IgD-negative memory B cell (primary cell): ENCODE results near the gene NUAK1. TPM values are rescaled to one million over a fixed set of nuclear protein-coding genes. Genes with fewer than 3 reads are reported as not detected.
"Not testable (repeated sequence)": the region's sequence is repeated elsewhere in the genome, so short reads cannot be mapped to it uniquely, and the experiment has no call there.

ENCODE experiments used
- H3K27ac Mint-ChIP-seq, 3 donors: one replicate each; pipeline ENCODE4 v1.8.0; 2020 to 2022; ENCODE audit warnings: mild to moderate bottlenecking in 3 of 3, mixed read lengths in 3 of 3, moderate library complexity in 1 of 3
- H3K27me3 Mint-ChIP-seq: one replicate; pipeline ENCODE4 v1.8.0; 2021; ENCODE audit warnings: mixed read lengths
- H3K36me3 Mint-ChIP-seq: one replicate; pipeline ENCODE4 v1.8.0; 2020; ENCODE audit warnings: mild to moderate bottlenecking, mixed read lengths
- H3K4me1 Mint-ChIP-seq, 3 donors: one replicate each; pipeline ENCODE4 v1.8.0; 2020 to 2022; ENCODE audit warnings: mixed read lengths in 3 of 3, mild to moderate bottlenecking in 1 of 3
- H3K4me3 Mint-ChIP-seq, 4 donors: one replicate each; pipeline ENCODE4 v1.8.0; 2020 to 2022; ENCODE audit warnings: mild to moderate bottlenecking in 4 of 4, mixed read lengths in 4 of 4, moderate library complexity in 3 of 4
- H3K9me3 Mint-ChIP-seq, 3 donors: one replicate each; pipeline ENCODE4 v1.8.0; 2020 to 2021; ENCODE audit warnings: mixed read lengths in 3 of 3, mild to moderate bottlenecking in 1 of 3
- polyA plus RNA-seq: library from polyadenylated mRNA; unstranded; fragments of 300-500 nt; fragmentation: Illumina TruSeq; gene quantifications from one replicate; pipeline ENCODE4 v1.2.3, GENCODE V29; 2021

Gene NUAK1
- polyA plus RNA-seq, 1 donor from 2014 or later = not detected

DNA sequence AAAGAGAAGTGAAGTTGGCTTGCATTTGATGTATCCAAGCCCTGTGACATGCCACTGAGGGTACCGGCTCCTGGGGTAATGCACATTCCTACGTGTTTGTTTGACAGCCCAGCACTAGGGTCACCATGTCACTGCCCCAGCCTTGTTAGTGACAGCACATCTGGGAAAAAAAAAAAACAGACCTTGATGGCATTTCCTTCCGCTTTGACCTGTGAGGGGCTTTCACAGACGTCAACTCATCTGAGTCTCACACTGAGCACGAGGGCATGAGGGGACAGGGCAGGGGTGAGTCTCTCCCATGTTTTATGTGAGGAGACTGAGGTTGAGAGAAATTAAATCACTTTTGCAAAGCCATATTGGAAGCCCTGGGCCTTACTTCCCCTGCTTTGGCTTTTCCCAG, 111.5 kb downstream of the NUAK1 start:
- peaks cover 0 to 2% (median 0%) of the 10 kb centered on the region in 3 donors for H3K4me1 Mint-ChIP-seq
- H3K4me3 Mint-ChIP-seq = no peak overlapping the region
- no peak overlapping the region for H3K27ac Mint-ChIP-seq
- H3K27me3 Mint-ChIP-seq = peaks cover 1% of the 10 kb centered on the region
- no peaks in the 10 kb centered on the region for H3K36me3 Mint-ChIP-seq
- H3K9me3 Mint-ChIP-seq = no peaks in the 10 kb centered on the region

- H3K36me3 Mint-ChIP-seq = no peaks in the 10 kb centered on the region
- H3K9me3 Mint-ChIP-seq = peaks cover 0 to under 1% (median 0%) of the 10 kb centered on the region in 3 donors
- no peak overlapping the region for H3K4me3 Mint-ChIP-seq
- H3K27me3 Mint-ChIP-seq = peaks cover 5% of the 10 kb centered on the region
- no peak overlapping the region for H3K27ac Mint-ChIP-seq
- H3K4me1 Mint-ChIP-seq = peaks cover 0 to under 1% (median 0%) of the 10 kb centered on the region in 3 donors
Observed at GRCh38 chr12:106025129-106025528, 113.6 kb downstream of the NUAK1 start.

GRCh38 chr12:106023039-106023438, 115.7 kb downstream of the NUAK1 start:
- Mint-ChIP-seq H3K4me1 (no peaks in the 10 kb centered on the region), H3K27me3 (peaks cover 9% of the 10 kb centered on the region), H3K36me3 (no peaks in the 10 kb centered on the region), H3K27ac (no peak overlapping the region), H3K9me3 (peaks cover 0 to 13% (median 13%) of the 10 kb centered on the region in 3 donors), H3K4me3 (no peak overlapping the region)

DNA sequence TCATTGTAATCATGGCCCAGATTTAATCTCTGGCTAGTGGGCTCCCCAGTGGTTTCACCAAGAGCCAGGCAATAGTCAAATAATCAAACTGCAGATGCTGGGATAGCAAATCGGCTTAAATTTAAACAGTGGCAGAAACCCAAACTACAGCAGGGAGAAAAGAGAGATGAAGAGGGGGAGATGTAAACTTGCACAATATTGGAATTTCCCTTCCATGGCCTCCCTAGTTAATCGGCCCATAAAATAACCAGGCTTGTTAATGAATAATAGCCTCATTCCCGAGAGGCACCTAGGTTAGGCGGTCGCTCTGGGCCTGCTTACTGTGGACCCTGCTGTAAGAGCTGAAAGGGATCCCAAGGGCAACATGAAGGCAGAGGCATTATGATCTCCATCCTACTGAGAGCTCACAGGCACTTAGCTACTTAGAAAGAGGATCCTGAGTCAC, 116.2 kb downstream of the NUAK1 start:
- H3K27me3 Mint-ChIP-seq = peaks cover 9% of the 10 kb centered on the region
- peaks cover 0 to 17% (median 13%) of the 10 kb centered on the region in 3 donors for H3K9me3 Mint-ChIP-seq
- no peak overlapping the region for H3K27ac Mint-ChIP-seq
- H3K4me1 Mint-ChIP-seq = no peaks in the 10 kb centered on the region
- no peaks in the 10 kb centered on the region for H3K36me3 Mint-ChIP-seq
- no peak overlapping the region for H3K4me3 Mint-ChIP-seq

DNA sequence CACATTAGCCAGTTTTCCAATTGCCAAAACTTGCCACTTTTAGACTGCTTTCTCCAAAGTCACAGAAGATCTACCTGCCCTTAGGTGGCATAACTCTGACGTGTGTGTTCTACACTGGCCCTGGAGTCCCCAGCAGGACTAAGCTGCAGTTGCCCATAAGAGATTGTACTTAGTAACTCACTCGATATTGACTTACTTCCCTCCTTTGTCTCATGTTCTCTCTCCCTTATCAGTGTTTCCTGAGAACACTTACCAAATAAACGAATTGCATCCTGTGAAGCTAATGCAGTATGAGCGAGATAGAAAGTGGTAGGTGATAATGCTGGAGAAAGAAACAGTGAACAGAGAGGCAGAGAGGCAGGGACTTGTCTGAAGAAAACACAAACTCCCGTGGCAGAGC, 117.2 kb downstream of the NUAK1 start:
- H3K4me1 Mint-ChIP-seq = no peaks in the 10 kb centered on the region
- peaks cover 9% of the 10 kb centered on the region for H3K27me3 Mint-ChIP-seq
- H3K9me3 Mint-ChIP-seq = peaks cover 0 to 19% (median 13%) of the 10 kb centered on the region in 3 donors
- no peak overlapping the region for H3K4me3 Mint-ChIP-seq
- H3K27ac Mint-ChIP-seq = no peak overlapping the region
- H3K36me3 Mint-ChIP-seq = no peaks in the 10 kb centered on the region

GRCh38 chr12:106020736-106021135, 118.0 kb downstream of the NUAK1 start:
- Mint-ChIP-seq H3K36me3 (no peaks in the 10 kb centered on the region), H3K9me3 (peaks cover 0 to 19% (median 15%) of the 10 kb centered on the region in 3 donors), H3K27me3 (peaks cover 9% of the 10 kb centered on the region), H3K27ac (no peak overlapping the region), H3K4me1 (no peaks in the 10 kb centered on the region), H3K4me3 (no peak overlapping the region)

DNA sequence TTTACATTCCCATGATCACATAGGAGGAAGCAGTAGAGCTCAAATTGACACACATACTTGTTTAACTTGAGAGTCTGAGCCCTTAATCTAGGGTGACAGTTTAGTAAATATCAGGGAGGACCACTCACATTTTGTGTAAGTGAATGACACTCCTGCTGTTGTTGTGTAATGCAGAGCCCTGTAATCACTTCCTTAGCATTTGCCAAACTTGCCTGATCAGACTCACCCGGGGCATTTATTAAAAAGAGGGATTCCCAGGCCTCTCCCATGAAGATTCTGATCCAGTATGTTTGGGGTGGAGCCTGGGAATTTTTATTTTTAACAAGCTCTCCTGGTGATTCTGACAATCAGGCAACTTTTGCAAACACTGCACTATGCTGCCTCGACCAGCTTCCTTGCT, 119.6 kb downstream of the NUAK1 start:
- Mint-ChIP-seq H3K27me3 (peaks cover 9% of the 10 kb centered on the region), H3K36me3 (no peaks in the 10 kb centered on the region), H3K9me3 (peaks cover 0 to 19% (median 15%) of the 10 kb centered on the region in 3 donors), H3K4me1 (no peaks in the 10 kb centered on the region), H3K4me3 (no peak overlapping the region), H3K27ac (no peak overlapping the region)

- Mint-ChIP-seq H3K4me1 (no peaks in the 10 kb centered on the region), H3K36me3 (no peaks in the 10 kb centered on the region), H3K27ac (no peak overlapping the region), H3K27me3 (peaks cover 9% of the 10 kb centered on the region), H3K9me3 (peaks cover 2 to 19% (median 15%) of the 10 kb centered on the region in 3 donors), H3K4me3 (no peak overlapping the region)
Observed at GRCh38 chr12:106018286-106018685, 120.5 kb downstream of the NUAK1 start.

DNA sequence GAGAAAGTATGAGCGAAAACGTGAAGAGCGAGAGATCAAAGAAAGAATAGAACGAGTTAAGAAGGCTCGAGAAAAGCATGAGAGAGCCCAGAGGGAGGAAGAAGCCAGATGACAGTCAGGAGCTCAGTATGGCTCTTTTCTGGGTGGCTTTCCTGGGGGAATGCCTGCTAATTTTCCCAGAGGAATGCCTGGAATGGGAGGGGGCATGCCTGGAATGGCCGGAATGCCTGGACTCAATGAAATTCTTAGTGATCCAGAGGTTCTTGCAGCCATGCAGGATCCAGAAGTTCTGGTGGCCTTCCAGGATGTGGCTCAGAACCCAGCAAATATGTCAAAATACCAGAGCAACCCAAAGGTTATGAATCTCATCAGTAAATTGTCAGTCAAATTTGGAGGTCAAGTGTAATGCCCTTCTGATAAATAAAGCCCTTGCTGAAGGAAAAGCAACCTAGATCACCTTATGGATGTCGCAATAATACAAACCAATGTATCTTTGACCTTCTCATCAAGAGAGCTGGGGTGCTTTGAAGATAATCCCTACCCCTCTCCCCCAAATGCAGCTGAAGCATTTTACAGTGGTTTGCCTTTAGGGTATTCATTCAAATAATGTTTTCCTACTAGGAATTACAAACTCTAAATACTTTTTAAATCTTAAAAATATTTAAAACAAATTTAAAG, 122.0 kb downstream of the NUAK1 start:
- H3K4me3 Mint-ChIP-seq, H3K36me3 Mint-ChIP-seq, H3K27me3 Mint-ChIP-seq, H3K27ac Mint-ChIP-seq, H3K4me1 Mint-ChIP-seq: not testable (repeated sequence)
- peaks cover 2 to 19% (median 15%) of the 10 kb centered on the region in 3 donors for H3K9me3 Mint-ChIP-seq

GRCh38 chr12:106015646-106016045, 123.1 kb downstream of the NUAK1 start:
- H3K4me3 Mint-ChIP-seq = no peak overlapping the region
- no peak overlapping the region for H3K27ac Mint-ChIP-seq
- H3K9me3 Mint-ChIP-seq = peaks cover 2 to 19% (median 15%) of the 10 kb centered on the region in 3 donors
- no peaks in the 10 kb centered on the region for H3K36me3 Mint-ChIP-seq
- H3K27me3 Mint-ChIP-seq = peaks cover 8% of the 10 kb centered on the region
- H3K4me1 Mint-ChIP-seq = no peaks in the 10 kb centered on the region

GRCh38 chr12:106013941-106014340, 124.8 kb downstream of the NUAK1 start:
- Mint-ChIP-seq H3K4me1 (no peaks in the 10 kb centered on the region), H3K36me3 (no peaks in the 10 kb centered on the region), H3K27me3 (no peaks in the 10 kb centered on the region), H3K4me3 (no peak overlapping the region), H3K9me3 (peaks cover 2 to 9% (median 8%) of the 10 kb centered on the region in 3 donors), H3K27ac (no peak overlapping the region)

Other genes starting within 250 kb of the NUAK1 start
- 18.8 TPM for gene CKAP4, start 109.1 kb upstream of the NUAK1 start, polyA plus RNA-seq
- 35.1 TPM for gene TCP11L2, start 163.8 kb upstream of the NUAK1 start, polyA plus RNA-seq
- 3.3 TPM for gene POLR3B, start 218.8 kb upstream of the NUAK1 start, polyA plus RNA-seq